H1 (cell line): ENCODE measurements around the gene RAB3C. TPM values are rescaled to one million over a fixed set of nuclear protein-coding genes. Genes with fewer than 3 reads are reported as not detected.

Experiments used
- CBX8 ChIP-seq: fragments of 300-800, 300-1000 bp; sonication (generic); IDR thresholded peaks from 2 replicates; pipeline ENCODE4 v1.7.1; 2016; ENCODE audit warnings: low read depth, low read length, borderline replicate concordance
- HDAC6 ChIP-seq: IDR thresholded peaks from one replicate; pipeline ENCODE4 v1.7.1; 2012; ENCODE audit warnings: low read depth, mild to moderate bottlenecking, inconsistent platforms, low read length, moderate library complexity
- JUN ChIP-seq: IDR thresholded peaks from 2 replicates; pipeline ENCODE4 v1.6.1; 2011; ENCODE audit warnings: low read depth, mild to moderate bottlenecking, improper control_type of control experiment, low read length
- POLR2AphosphoS5 ChIP-seq: IDR thresholded peaks from 2 replicates; pipeline ENCODE4 v1.6.1; 2011; ENCODE audit warnings: low read depth, low read length
- polyA plus RNA-seq, 7 experiments: library from polyadenylated mRNA; depleted of rRNA in 3 of 7; stranded (reverse) in 5 of 7; unstranded in 2 of 7; fragments of >200 nt in 5 of 7; fragments of 200-250 nt in 2 of 7; gene quantifications; 1 replicate in 5 of 7; 2 replicates in 1 of 7; 4 replicates in 1 of 7; pipeline versions ENCODE4 v1.2.1 to v1.2.3, GENCODE V29; 2011 to 2013; ENCODE audit warnings: missing spikeins in 2 of 7, mixed read lengths in 2 of 7
- total RNA-seq: library from RNA; stranded (reverse); fragmentation: NEBNext Ultra II Directional; extraction: Animal tissue kit (Norgen Biotek cat#: 25700); gene quantifications from 2 replicates; pipeline ENCODE4 v1.2.1, GENCODE V29; 2021

Gene RAB3C
- total and polyA plus RNA-seq, 2 of the 8 experiments (the other 6 are each of a cell fraction or from before 2014, with no cell fraction given), result 14.7 to 18.3 TPM

DNA sequence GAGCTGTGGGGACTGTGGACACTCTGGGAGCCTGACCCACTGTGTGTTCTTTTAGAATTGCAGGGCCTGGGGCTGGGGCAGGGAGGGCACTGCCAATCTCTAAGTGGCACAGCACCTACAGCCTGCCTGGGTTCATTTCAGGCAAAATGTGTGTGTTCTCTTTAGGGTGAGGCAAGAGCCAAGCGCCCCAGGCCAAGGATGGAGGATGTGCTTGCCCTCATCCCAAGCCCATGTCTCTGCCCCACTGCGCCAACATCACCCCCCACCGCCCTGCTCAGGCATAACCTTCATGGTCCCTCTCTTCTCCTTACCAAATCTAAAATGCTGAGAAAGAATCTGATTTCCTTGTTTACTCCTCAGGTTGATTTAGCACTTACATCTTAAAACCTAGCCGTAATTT is 304.4 kb downstream of the RAB3C start (continued):
- TF ChIP-seq JUN, result no peak
- TF ChIP-seq HDAC6, result no peak
- TF ChIP-seq CBX8, result no peak
- no peak for TF ChIP-seq POLR2AphosphoS5
